GM19468 (cell line): Measurements from ENCODE around the gene OR2T4.

ENCODE experiments used
- ATAC-seq: cut with Tn5 transposase; IDR thresholded peaks from one replicate; pipeline ENCODE4 v1.9.1; 2021; ENCODE audit warnings: mild to moderate bottlenecking, moderate library complexity, moderate number of reproducible peaks; ENCODE audit not compliant: unreplicated experiment; ENCODE audit errors: extremely low read depth

The OR2T4 gene

GRCh38 chr1:248361121-248361715 is at the start of gene OR2T4:
Gene OR2T4 (plus strand): TSS chr1:248361665. CDS start chr1:248361665, 0 bp downstream.
- no peak for ATAC-seq

GRCh38 chr1:248316796-248317195 is 44.7 kb upstream of the OR2T4 start:
- no peak for ATAC-seq

- no peak for ATAC-seq
Observed at GRCh38 chr1:248324468-248324867, 37.0 kb upstream of the OR2T4 start, which contains the start of gene OR2M7. Gene OR2M7 (minus strand): TSS chr1:248324568. CDS start chr1:248324568, 0 bp downstream.

GRCh38 chr1:248343451-248343850 is 18.0 kb upstream of the OR2T4 start:
- no peak for ATAC-seq

- ATAC-seq: no peak
Observed at GRCh38 chr1:248348475-248348874, 13.0 kb upstream of the OR2T4 start, which contains the start of gene OR14C36. Gene OR14C36 (plus strand): TSS chr1:248348775. CDS start chr1:248348775, 0 bp downstream.

GRCh38 chr1:248359415-248359814 is 2.0 kb upstream of the OR2T4 start:
- ATAC-seq: no peak

- no peak for ATAC-seq
Observed at GRCh38 chr1:248366609-248367008, 5.1 kb downstream of the OR2T4 start.

GRCh38 chr1:248372394-248372793 is 10.9 kb downstream of the OR2T4 start:
- ATAC-seq: no peak

- no peak for ATAC-seq
Observed at GRCh38 chr1:248373761-248374160, 12.3 kb downstream of the OR2T4 start.

GRCh38 chr1:248375446-248375845 is 14.0 kb downstream of the OR2T4 start, which contains the start of gene OR2T6:
Gene OR2T6 (plus strand): TSS chr1:248375746. CDS start chr1:248387609, 11,863 bp downstream.
- ATAC-seq: no peak

GRCh38 chr1:248376916-248377315 is 15.5 kb downstream of the OR2T4 start:
- no peak for ATAC-seq

GRCh38 chr1:248380854-248381253 is 19.4 kb downstream of the OR2T4 start:
- no peak for ATAC-seq

- ATAC-seq: no peak
Observed at GRCh38 chr1:248388426-248388825, 27.0 kb downstream of the OR2T4 start.

- ATAC-seq: no peak
Observed at GRCh38 chr1:248393050-248393449, 31.6 kb downstream of the OR2T4 start.

GRCh38 chr1:248402748-248403147 is 41.3 kb downstream of the OR2T4 start, which contains the start of gene OR2T1:
Gene OR2T1 (plus strand): TSS chr1:248403048. CDS start chr1:248406148, 3,100 bp downstream.
- ATAC-seq: no peak

GRCh38 chr1:248404024-248404423 is 42.6 kb downstream of the OR2T4 start:
- no peak for ATAC-seq

GRCh38 chr1:248406721-248407692 is 45.5 kb downstream of the OR2T4 start:
- no peak for ATAC-seq
